Astrocyte of the hippocampus (primary cell): ENCODE data around the gene MEPE.
"Not testable (repeated sequence)": the region's sequence is repeated elsewhere in the genome, so short reads cannot be mapped to it uniquely, and the experiment has no call there.

ENCODE experiments used
- DNase-seq: peaks from one replicate; pipeline ENCODE4 v3.0.0; 2011; ENCODE audit warnings: low read depth, low spot score

Gene MEPE

DNA sequence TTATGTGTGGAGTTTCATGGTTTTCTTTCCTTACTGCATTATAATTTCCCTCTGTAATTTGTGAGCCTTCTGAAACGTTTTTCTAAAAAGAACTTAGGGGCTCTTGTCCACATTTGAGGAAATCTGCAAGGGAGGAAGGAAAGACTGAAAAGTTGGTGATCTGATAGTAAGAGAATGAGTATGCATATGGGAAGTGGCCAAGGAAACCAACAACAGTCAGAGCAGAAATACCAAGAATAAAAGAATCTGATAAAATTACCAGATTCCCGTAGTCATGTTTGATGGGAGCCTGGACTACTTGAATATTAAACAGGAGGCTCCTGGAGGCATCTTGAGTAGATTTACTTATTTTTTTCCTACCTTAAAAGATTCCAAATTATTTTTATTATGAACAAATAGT, 50.1 kb downstream of the MEPE start:
- peak; percentile 30 for DNase-seq

- no peak for DNase-seq
Observed at GRCh38 chr4:87884976-87885549, 52.3 kb downstream of the MEPE start.

GRCh38 chr4:87886083-87886482, 53.3 kb downstream of the MEPE start:
- DNase-seq = no peak

- not testable (repeated sequence) for DNase-seq
Observed at GRCh38 chr4:87890753-87891152, 58.0 kb downstream of the MEPE start.

GRCh38 chr4:87895964-87896621, 63.3 kb downstream of the MEPE start:
- peak; percentile 84 for DNase-seq
